ENCODE data around the gene PSMA6.
"Not testable (repeated sequence)": the region's sequence is repeated elsewhere in the genome, so short reads cannot be mapped to it uniquely, and the experiment has no call there.

The PSMA6 gene

DNA sequence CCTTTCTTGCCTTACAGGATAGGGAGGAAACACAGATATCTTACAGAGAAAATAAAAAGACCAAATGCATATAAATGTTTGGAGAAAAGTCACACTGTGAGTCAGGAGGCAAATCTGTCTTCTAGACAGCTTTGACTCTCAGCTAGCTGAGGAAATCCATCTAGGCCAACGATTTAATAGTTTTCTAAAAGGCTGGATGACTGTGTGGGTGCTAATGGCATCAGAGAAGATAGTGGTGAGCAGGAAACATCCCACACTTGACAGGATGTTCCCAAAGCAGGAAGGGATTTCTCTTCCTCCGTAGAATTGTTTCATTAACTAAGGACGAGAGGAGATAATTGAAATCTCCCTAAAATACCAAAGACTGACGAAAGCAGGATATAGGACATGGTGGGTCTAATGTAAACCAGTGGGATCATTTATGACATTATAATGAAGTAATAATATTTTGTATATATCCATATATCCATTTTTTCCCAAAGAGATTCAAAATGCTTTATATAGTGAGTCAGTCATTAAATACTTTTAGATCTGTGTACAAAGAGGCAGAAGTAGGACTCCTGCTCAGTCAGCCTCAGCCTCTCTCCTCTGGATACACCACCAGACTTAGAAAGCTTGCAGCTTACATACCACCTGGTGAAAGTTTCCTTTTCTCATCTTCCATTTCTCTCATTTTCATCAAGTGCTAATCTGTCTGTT lies 44.3 kb upstream of the PSMA6 start:
- Histone ChIP-seq H3K36me3 (replicated peaks) (no peaks in the 10 kb centered on the region), H3K4me3 (ENCODE audit: low read depth, low read length) (no peak overlapping the region), H3K27me3 (replicated peaks) (no peaks in the 10 kb centered on the region), H3K27ac (no peak overlapping the region)
- DNase-seq, result no peak
- TF ChIP-seq, protein P1, sequence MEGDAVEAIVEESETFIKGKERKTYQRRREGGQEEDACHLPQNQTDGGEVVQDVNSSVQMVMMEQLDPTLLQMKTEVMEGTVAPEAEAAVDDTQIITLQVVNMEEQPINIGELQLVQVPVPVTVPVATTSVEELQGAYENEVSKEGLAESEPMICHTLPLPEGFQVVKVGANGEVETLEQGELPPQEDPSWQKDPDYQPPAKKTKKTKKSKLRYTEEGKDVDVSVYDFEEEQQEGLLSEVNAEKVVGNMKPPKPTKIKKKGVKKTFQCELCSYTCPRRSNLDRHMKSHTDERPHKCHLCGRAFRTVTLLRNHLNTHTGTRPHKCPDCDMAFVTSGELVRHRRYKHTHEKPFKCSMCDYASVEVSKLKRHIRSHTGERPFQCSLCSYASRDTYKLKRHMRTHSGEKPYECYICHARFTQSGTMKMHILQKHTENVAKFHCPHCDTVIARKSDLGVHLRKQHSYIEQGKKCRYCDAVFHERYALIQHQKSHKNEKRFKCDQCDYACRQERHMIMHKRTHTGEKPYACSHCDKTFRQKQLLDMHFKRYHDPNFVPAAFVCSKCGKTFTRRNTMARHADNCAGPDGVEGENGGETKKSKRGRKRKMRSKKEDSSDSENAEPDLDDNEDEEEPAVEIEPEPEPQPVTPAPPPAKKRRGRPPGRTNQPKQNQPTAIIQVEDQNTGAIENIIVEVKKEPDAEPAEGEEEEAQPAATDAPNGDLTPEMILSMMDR (IDR thresholded peaks at IDR 0.05; ENCODE audit: low read depth, low read length, missing control alignments), result no peak
- in situ Hi-C loops (cut with HindIII; ENCODE audit: low pct_ligation_motif_present, low sequenced_read_pairs), result no loop called here

GRCh38 chr14:35248476-35248788 lies 43.8 kb upstream of the PSMA6 start:
- no peaks in the 10 kb centered on the region for H3K27me3 ChIP-seq (replicated peaks)
- no peak overlapping the region for H3K27ac ChIP-seq
- in situ Hi-C loops (cut with HindIII; ENCODE audit: low pct_ligation_motif_present, low sequenced_read_pairs), result no loop called here
- no peaks in the 10 kb centered on the region for H3K36me3 ChIP-seq (replicated peaks)
- DNase-seq, result no peak
- no peak overlapping the region for H3K4me3 ChIP-seq (ENCODE audit: low read depth, low read length)
- TF ChIP-seq, protein P1 (IDR thresholded peaks at IDR 0.05; ENCODE audit: low read depth, low read length, missing control alignments), result no peak

DNA sequence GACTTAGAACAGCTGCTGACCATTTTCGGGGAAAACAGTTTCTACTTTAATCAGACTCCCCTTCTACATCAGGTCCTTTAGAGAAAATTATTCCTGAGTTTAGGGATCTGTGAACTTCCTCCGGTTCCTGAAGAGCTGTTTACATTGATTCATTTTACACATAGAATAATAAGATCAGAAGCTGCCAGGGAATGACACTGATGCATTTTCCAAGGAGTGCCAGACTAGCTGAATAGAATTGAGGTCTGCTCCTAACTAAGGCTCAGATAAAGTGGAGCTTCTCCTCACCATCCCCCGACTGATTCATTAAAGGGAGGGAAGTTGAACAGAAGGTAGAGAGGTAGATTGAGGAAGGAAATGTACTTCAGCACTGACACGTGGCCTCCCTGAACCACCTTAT lies 41.9 kb upstream of the PSMA6 start:
- in situ Hi-C loops (cut with HindIII; ENCODE audit: low pct_ligation_motif_present, low sequenced_read_pairs), result no loop called here
- TF ChIP-seq, protein P1 (IDR thresholded peaks at IDR 0.05; ENCODE audit: low read depth, low read length, missing control alignments), result no peak
- Histone ChIP-seq H3K27me3 (replicated peaks) (no peaks in the 10 kb centered on the region), H3K27ac (no peak overlapping the region), H3K36me3 (replicated peaks) (no peaks in the 10 kb centered on the region), H3K4me3 (ENCODE audit: low read depth, low read length) (no peak overlapping the region)
- no peak for DNase-seq

GRCh38 chr14:35252451-35252868 lies 39.7 kb upstream of the PSMA6 start:
- DNase-seq, result no peak
- H3K27ac ChIP-seq, result no peak overlapping the region
- in situ Hi-C loops (cut with HindIII; ENCODE audit: low pct_ligation_motif_present, low sequenced_read_pairs), result no loop called here

GRCh38 chr14:35253056-35253455 lies 39.1 kb upstream of the PSMA6 start:
- in situ Hi-C loops (cut with HindIII; ENCODE audit: low pct_ligation_motif_present, low sequenced_read_pairs); H3K27ac ChIP-seq; H3K27me3 ChIP-seq (replicated peaks); H3K36me3 ChIP-seq (replicated peaks); DNase-seq; H3K4me3 ChIP-seq (ENCODE audit: low read depth, low read length): not testable (repeated sequence)

More at GRCh38 chr14:35252451-35252868, 39.7 kb upstream of the PSMA6 start:
- Histone ChIP-seq H3K4me3 (ENCODE audit: low read depth, low read length) (no peak overlapping the region), H3K27me3 (replicated peaks) (no peaks in the 10 kb centered on the region), H3K36me3 (replicated peaks) (no peaks in the 10 kb centered on the region)
- TF ChIP-seq, protein P1 (IDR thresholded peaks at IDR 0.05; ENCODE audit: low read depth, low read length, missing control alignments), result no peak

DNA sequence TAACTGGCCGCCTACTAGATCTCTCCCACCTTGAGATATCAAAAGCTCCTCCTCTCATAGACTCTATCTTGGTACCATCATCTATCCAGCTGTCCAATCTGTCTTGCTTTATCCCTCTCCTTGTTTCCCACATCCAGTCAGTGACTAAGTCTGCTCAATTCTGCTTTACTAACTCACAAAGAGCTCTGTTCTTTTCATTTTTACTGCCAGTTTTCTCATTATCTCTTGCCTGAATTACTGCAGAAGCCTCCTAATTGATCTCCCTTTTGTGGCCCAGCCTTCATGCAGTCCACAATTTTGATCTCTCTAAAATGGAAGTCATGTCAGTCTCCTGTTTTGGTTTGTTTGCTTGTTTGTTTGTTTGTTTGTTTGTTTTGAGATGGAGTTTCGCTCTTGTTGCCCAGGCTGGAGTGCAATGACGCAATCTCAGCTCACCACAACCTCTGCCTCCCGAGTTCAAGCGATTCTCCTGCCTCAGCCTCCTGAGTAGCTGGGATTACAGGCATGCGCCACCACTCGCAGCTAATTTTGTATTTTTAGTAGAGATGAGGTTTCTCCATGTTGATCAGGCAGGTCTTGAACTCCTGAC lies 38.1 kb upstream of the PSMA6 start:
- in situ Hi-C loops (cut with HindIII; ENCODE audit: low pct_ligation_motif_present, low sequenced_read_pairs); H3K27ac ChIP-seq; H3K27me3 ChIP-seq (replicated peaks); H3K36me3 ChIP-seq (replicated peaks); DNase-seq; H3K4me3 ChIP-seq (ENCODE audit: low read depth, low read length): not testable (repeated sequence)

GRCh38 chr14:35254736-35255135 lies 37.4 kb upstream of the PSMA6 start:
- Histone ChIP-seq H3K27ac (no peak overlapping the region), H3K36me3 (replicated peaks) (no peaks in the 10 kb centered on the region), H3K4me3 (ENCODE audit: low read depth, low read length) (no peak overlapping the region), H3K27me3 (replicated peaks) (no peaks in the 10 kb centered on the region)
- DNase-seq, result no peak
- TF ChIP-seq, protein P1 (IDR thresholded peaks at IDR 0.05; ENCODE audit: low read depth, low read length, missing control alignments), result no peak
- in situ Hi-C loops (cut with HindIII; ENCODE audit: low pct_ligation_motif_present, low sequenced_read_pairs), result no loop called here

Data from brain microvascular endothelial cell (primary cell).